Peyer's patch (tissue), 4 donors: ENCODE data around the gene COL26A1.
A peak's percentile ranks its signal among the peaks of the same experiment; 100 is the strongest.

ENCODE experiments used
- CTCF ChIP-seq, 6 experiments: fragments of 450-650 bp in 4 of 6; fragments of 200-600 bp in 2 of 6; sonication (generic) in 1 of 6; IDR thresholded peaks; one replicate each; pipeline ENCODE4 v1.5.1; 2017 to 2019; ENCODE audit warnings: antibody characterized with exemption in 6 of 6, mild to moderate bottlenecking in 3 of 6, moderate library complexity in 1 of 6
- POLR2A ChIP-seq, 2 donors: fragments of 450-650 bp; IDR thresholded peaks; one replicate each; pipeline ENCODE4 v1.5.1; 2017; ENCODE audit warnings: antibody characterized with exemption in 2 of 2, mild to moderate bottlenecking in 2 of 2, moderate library complexity in 2 of 2

- TF ChIP-seq CTCF (IDR thresholded peaks at IDR 0.05) (peak; percentile 33 to 83 (median 58)), POLR2A (IDR thresholded peaks at IDR 0.05) (no peak)
Measured at GRCh38 chr7:101538596-101539459, 176.2 kb downstream of the COL26A1 start.
